ENCODE measurements around the gene PKHD1.
"Not testable (repeated sequence)": the region's sequence is repeated elsewhere in the genome, so short reads cannot be mapped to it uniquely, and the experiment has no call there.

Gene PKHD1

GRCh38 chr6:51855310-51856082, 231.9 kb downstream of the PKHD1 start:
- DNase-seq (ENCODE audit: low spot score), result peak; percentile 51

GRCh38 chr6:51854876-51855275, 232.5 kb downstream of the PKHD1 start:
- no peak for DNase-seq (ENCODE audit: low spot score)

GRCh38 chr6:51854347-51854746, 233.1 kb downstream of the PKHD1 start:
- no peak for DNase-seq (ENCODE audit: low spot score)

- not testable (repeated sequence) for DNase-seq (ENCODE audit: low spot score)
These were observed 234.3 kb downstream of the PKHD1 start for GRCh38 chr6:51853109-51853508.

GRCh38 chr6:51846531-51846930, 240.9 kb downstream of the PKHD1 start:
- DNase-seq (ENCODE audit: low spot score), result no peak

- DNase-seq (ENCODE audit: low spot score), result no peak
These were observed 243.1 kb downstream of the PKHD1 start for GRCh38 chr6:51844336-51844735.

GRCh38 chr6:51843456-51844056, 243.9 kb downstream of the PKHD1 start:
- no peak for DNase-seq (ENCODE audit: low spot score)

GRCh38 chr6:51842804-51843378, 244.5 kb downstream of the PKHD1 start:
- DNase-seq (ENCODE audit: low spot score), result no peak

GRCh38 chr6:51842061-51842803, 245.2 kb downstream of the PKHD1 start:
- no peak for DNase-seq (ENCODE audit: low spot score)

GRCh38 chr6:51841626-51842025, 245.8 kb downstream of the PKHD1 start:
- no peak for DNase-seq (ENCODE audit: low spot score)

- no peak for DNase-seq (ENCODE audit: low spot score)
These were observed 247.6 kb downstream of the PKHD1 start for GRCh38 chr6:51839726-51840374.

GRCh38 chr6:51830666-51831065, 256.7 kb downstream of the PKHD1 start:
- DNase-seq (ENCODE audit: low spot score), result no peak

GRCh38 chr6:51827580-51827979, 259.8 kb downstream of the PKHD1 start:
- DNase-seq (ENCODE audit: low spot score), result no peak

GRCh38 chr6:51824940-51825339, 262.5 kb downstream of the PKHD1 start:
- no peak for DNase-seq (ENCODE audit: low spot score)

- DNase-seq (ENCODE audit: low spot score), result no peak
These were observed 266.9 kb downstream of the PKHD1 start for GRCh38 chr6:51820555-51820954.

GRCh38 chr6:51818520-51819022, 268.8 kb downstream of the PKHD1 start:
- no peak for DNase-seq (ENCODE audit: low spot score)

- DNase-seq (ENCODE audit: low spot score), result no peak
These were observed 269.6 kb downstream of the PKHD1 start for GRCh38 chr6:51817832-51818231.

GRCh38 chr6:51814418-51814817, 273.0 kb downstream of the PKHD1 start:
- DNase-seq (ENCODE audit: low spot score), result no peak

- DNase-seq (ENCODE audit: low spot score), result no peak
These were observed 273.5 kb downstream of the PKHD1 start for GRCh38 chr6:51813904-51814303.

GRCh38 chr6:51812231-51812630, 275.2 kb downstream of the PKHD1 start:
- DNase-seq (ENCODE audit: low spot score), result no peak

GRCh38 chr6:51805517-51805916, 281.9 kb downstream of the PKHD1 start:
- no peak for DNase-seq (ENCODE audit: low spot score)

GRCh38 chr6:51800603-51801002, 286.8 kb downstream of the PKHD1 start:
- DNase-seq (ENCODE audit: low spot score), result no peak
